Kidney (tissue), 14 donors: ENCODE results near the gene SLC25A48. TPM values are rescaled to one million over a fixed set of nuclear protein-coding genes. Genes with fewer than 3 reads are reported as not detected.

Source experiments
- DNase-seq, 5 donors: peaks; one replicate each; pipeline ENCODE4 v3.0.0-alpha.2; 2013 to 2020
- FAIRE-seq: peaks from 2 replicates; lab custom pipeline; 2012; peaks lifted over from hg19 to GRCh38; lab: Jason Lieb, UNC
- H3K27ac ChIP-seq, 2 donors: one replicate each; pipeline ENCODE4 v1.7.0; 2013; ENCODE audit warnings: low read depth in 2 of 2, low read length in 2 of 2, inconsistent platforms in 1 of 2
- H3K27me3 ChIP-seq: one replicate; pipeline ENCODE4 v1.7.1; 2013; ENCODE audit warnings: low read length, inconsistent platforms; ENCODE audit not compliant: control insufficient read depth, insufficient read depth
- H3K36me3 ChIP-seq, 3 donors: one replicate each; pipeline versions ENCODE4 v1.7.0 to v1.7.1; 2013; ENCODE audit warnings: low read length in 3 of 3, control low read depth in 1 of 3, inconsistent platforms in 1 of 3; ENCODE audit not compliant: insufficient read depth in 3 of 3, control insufficient read depth in 2 of 3
- H3K4me1 ChIP-seq, 3 donors: one replicate each; pipeline versions ENCODE4 v1.7.0 to v1.7.1; 2013; ENCODE audit warnings: low read length in 3 of 3, inconsistent platforms in 1 of 3, low read depth in 1 of 3; ENCODE audit not compliant: control insufficient read depth in 2 of 3, insufficient read depth in 2 of 3
- H3K4me3 ChIP-seq, 3 donors: one replicate each; pipeline versions ENCODE4 v1.7.0 to v1.8.1; 2013; ENCODE audit warnings: low read length in 3 of 3, control low read depth in 1 of 3, inconsistent platforms in 1 of 3
- H3K9ac ChIP-seq, 3 donors: one replicate each; pipeline versions ENCODE4 v1.7.0 to v1.7.1; 2013; ENCODE audit warnings: low read length in 3 of 3, control low read depth in 1 of 3, inconsistent platforms in 1 of 3
- H3K9me3 ChIP-seq, 3 donors: one replicate each; pipeline versions ENCODE4 v1.7.0 to v1.7.1; 2013; ENCODE audit warnings: low read length in 3 of 3, control low read depth in 1 of 3, inconsistent platforms in 1 of 3; ENCODE audit not compliant: control insufficient read depth in 2 of 3, insufficient read depth in 1 of 3
- CTCF ChIP-seq: IDR thresholded peaks from 3 replicates; pipeline ENCODE4 v1.5.1; 2012; ENCODE audit warnings: mild to moderate bottlenecking, moderate library complexity, borderline replicate concordance; ENCODE audit not compliant: insufficient read depth; ENCODE audit errors: extremely low read depth
- intact Hi-C: fragments of 100-400 bp; cut with DNase I; formaldehyde crosslinking; loops from one replicate; pipeline ENCODE4 v1.11.1; 2022
- polyA plus RNA-seq: library from polyadenylated mRNA; stranded (reverse); fragments of 350-450 nt; fragmentation: Illumina TruSeq; extraction: RNeasy Lipid Tissue Mini Kit (QIAGEN cat#74804); gene quantifications from one replicate; pipeline ENCODE4 v1.2.3, GENCODE V29; 2014; ENCODE audit warnings: low read depth, low replicate concordance; ENCODE audit not compliant: insufficient read depth
- total RNA-seq: library from RNA; stranded (reverse); fragmentation: NEBNext Ultra II Directional; extraction: Animal tissue kit (Norgen Biotek cat#: 25700); gene quantifications from one replicate; pipeline ENCODE4 v1.2.1, GENCODE V29; 2021
- donor health status: control.
- donor health status: control.
- donor health status: control.
- donor health status: control.
- donor health status: control.
- donor health status: DM: yes; HTN: yes; CAD: no.
- donor health status: Normal renal cell carcinoma (clear cell type).

Gene SLC25A48
- total and polyA plus RNA-seq, 2 donors from 2014 or later = 1.7 to 10.4 TPM

GRCh38 chr5:135825373-135826220 is 8.9 kb upstream of the SLC25A48 start:
- Histone ChIP-seq H3K36me3 (no peaks in the 10 kb centered on the region), H3K9ac (no peak overlapping the region), H3K4me3 (no peak overlapping the region), H3K27me3 (no peaks in the 10 kb centered on the region), H3K4me1 (no peaks in the 10 kb centered on the region), H3K9me3 (no peaks in the 10 kb centered on the region), H3K27ac (no peak overlapping the region)
- FAIRE-seq (no peak), DNase-seq (no peak)
- intact Hi-C loops = loop anchor here (10.0 kb wide), 1 partner anchor 271 kb away; no protein-coding TSS in a partner anchor
- no peak for TF ChIP-seq CTCF

GRCh38 chr5:135826221-135826525 is 8.3 kb upstream of the SLC25A48 start:
- H3K4me3 ChIP-seq = no peak overlapping the region

GRCh38 chr5:135826994-135827671 is 7.3 kb upstream of the SLC25A48 start:
- no peak for TF ChIP-seq CTCF
- Histone ChIP-seq H3K27ac (no peak overlapping the region), H3K4me3 (no peak overlapping the region), H3K36me3 (no peaks in the 10 kb centered on the region), H3K4me1 (no peaks in the 10 kb centered on the region), H3K9me3 (no peaks in the 10 kb centered on the region), H3K27me3 (no peaks in the 10 kb centered on the region), H3K9ac (no peak overlapping the region)
- intact Hi-C loops = loop anchor here (10.0 kb wide), 1 partner anchor 272 kb away; no protein-coding TSS in a partner anchor
- FAIRE-seq (no peak), DNase-seq (no peak)

More at GRCh38 chr5:135826221-135826525, 8.3 kb upstream of the SLC25A48 start:
- no peaks in the 10 kb centered on the region for H3K4me1 ChIP-seq
- H3K9me3 ChIP-seq = no peaks in the 10 kb centered on the region
- H3K36me3 ChIP-seq = no peaks in the 10 kb centered on the region
- H3K27ac ChIP-seq = no peak overlapping the region
- no peak for FAIRE-seq
- no peak overlapping the region for H3K9ac ChIP-seq
- no peak for DNase-seq
- H3K27me3 ChIP-seq = no peaks in the 10 kb centered on the region
- no peak for TF ChIP-seq CTCF
- intact Hi-C loops = loop anchor here (10.0 kb wide), 1 partner anchor 271 kb away; no protein-coding TSS in a partner anchor
